ENCODE measurements around the gene PHACTR1. TPM values are rescaled to one million over a fixed set of nuclear protein-coding genes. Genes with fewer than 3 reads are reported as not detected.

The PHACTR1 gene
- total RNA-seq, 2 experiments from 2014 or later = 0.11 TPM; not detected in 1

- H3K36me3 Mint-ChIP-seq (ENCODE audit: low read depth) = no peaks in the 10 kb centered on the region
- TF ChIP-seq CTCF (IDR thresholded peaks at IDR 0.05) = no peak
- peaks cover 16% of the 10 kb centered on the region for H3K4me1 Mint-ChIP-seq (ENCODE audit: low read depth)
- ChIA-PET CTCF (interaction anchor here (1.1 kb wide), 1 partner anchor 25 kb away, joined by 3 read pairs; no protein-coding TSS in a partner anchor), POLR2A (no interaction called here)
- intact Hi-C loops (cut with micrococcal nuclease) = loop anchor here (10.0 kb wide), 1 partner anchor 63 kb away; no protein-coding TSS in a partner anchor
- H3K27me3 Mint-ChIP-seq = peaks cover 30% of the 10 kb centered on the region
- no peak for DNase-seq
- no peak overlapping the region for H3K4me3 Mint-ChIP-seq
- no peak overlapping the region for H3K27ac Mint-ChIP-seq
- no peak for ATAC-seq
- H3K9me3 Mint-ChIP-seq = no peaks in the 10 kb centered on the region
These were observed 245.2 kb downstream of the PHACTR1 start for GRCh38 chr6:12961761-12962160.

DNA sequence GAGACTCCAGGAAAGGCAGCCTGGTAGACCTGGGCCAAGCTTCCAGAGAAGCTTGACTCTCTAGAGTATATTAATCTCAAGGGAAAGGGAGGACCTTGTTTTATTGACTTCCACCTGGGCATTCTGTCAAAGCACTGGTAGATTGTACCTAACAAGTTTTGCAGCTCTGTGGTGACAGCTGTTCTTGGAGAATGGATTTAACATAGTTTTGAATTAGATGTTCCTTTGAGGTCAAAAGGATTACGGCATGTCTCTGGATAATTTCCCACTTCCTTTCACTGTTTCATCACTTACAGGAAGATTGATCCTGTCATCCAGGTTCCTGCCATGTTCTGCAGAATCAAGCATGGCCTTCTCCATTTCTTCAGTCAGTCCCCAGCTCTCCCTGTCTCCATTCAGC lies 246.0 kb downstream of the PHACTR1 start:
- H3K36me3 Mint-ChIP-seq (ENCODE audit: low read depth) = no peaks in the 10 kb centered on the region
- POLR2A ChIA-PET = no interaction called here
- no peak overlapping the region for H3K4me3 Mint-ChIP-seq
- no peaks in the 10 kb centered on the region for H3K9me3 Mint-ChIP-seq
- DNase-seq (no peak), ATAC-seq (no peak)
- intact Hi-C loops (cut with micrococcal nuclease) = loop anchor here (10.0 kb wide), 1 partner anchor 62 kb away; no protein-coding TSS in a partner anchor
- H3K27me3 Mint-ChIP-seq = peaks cover 27% of the 10 kb centered on the region
- H3K4me1 Mint-ChIP-seq (ENCODE audit: low read depth) = peaks cover 14% of the 10 kb centered on the region
- CTCF ChIA-PET = interaction anchor here (1.1 kb wide), 1 partner anchor 24 kb away, joined by 3 read pairs; no protein-coding TSS in a partner anchor
- TF ChIP-seq CTCF (IDR thresholded peaks at IDR 0.05) = no peak
- H3K27ac Mint-ChIP-seq = no peak overlapping the region

GRCh38 chr6:12962987-12963386 lies 246.4 kb downstream of the PHACTR1 start:
- ChIA-PET CTCF (no interaction called here), POLR2A (no interaction called here)
- ATAC-seq = no peak
- Mint-ChIP-seq H3K27ac (no peak overlapping the region), H3K4me3 (no peak overlapping the region), H3K4me1 (ENCODE audit: low read depth) (peaks cover 9% of the 10 kb centered on the region), H3K36me3 (ENCODE audit: low read depth) (no peaks in the 10 kb centered on the region), H3K9me3 (no peaks in the 10 kb centered on the region), H3K27me3 (peaks cover 22% of the 10 kb centered on the region)
- intact Hi-C loops (cut with micrococcal nuclease) = loop anchor here (10.0 kb wide), 1 partner anchor 62 kb away; no protein-coding TSS in a partner anchor
- peak; percentile 7 for DNase-seq
- no peak for TF ChIP-seq CTCF (IDR thresholded peaks at IDR 0.05)

DNA sequence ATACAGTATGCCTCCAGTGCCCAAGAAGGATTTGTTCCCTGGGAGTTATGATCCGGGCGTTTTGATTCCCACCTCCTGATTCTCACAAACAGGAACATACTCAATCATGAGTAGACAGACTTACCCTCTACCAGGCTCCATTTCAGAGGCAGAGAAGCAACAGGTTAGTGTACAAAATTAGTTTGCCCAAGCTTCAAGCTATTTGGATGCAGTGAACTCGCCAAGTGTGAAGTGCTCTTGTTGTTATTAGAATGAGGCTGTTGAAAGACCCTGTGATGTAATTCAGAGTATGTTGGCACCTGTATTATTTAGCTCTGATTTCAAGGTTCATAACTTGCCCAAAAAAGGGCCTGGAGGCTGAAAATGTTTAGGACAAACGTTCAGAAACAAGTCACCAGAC lies 247.0 kb downstream of the PHACTR1 start:
- ATAC-seq = no peak
- peaks cover 5% of the 10 kb centered on the region for H3K4me1 Mint-ChIP-seq (ENCODE audit: low read depth)
- ChIA-PET POLR2A (no interaction called here), CTCF (no interaction called here)
- peaks cover 20% of the 10 kb centered on the region for H3K27me3 Mint-ChIP-seq
- no peak for TF ChIP-seq CTCF (IDR thresholded peaks at IDR 0.05)
- H3K4me3 Mint-ChIP-seq = no peak overlapping the region
- intact Hi-C loops (cut with micrococcal nuclease) = loop anchor here (10.0 kb wide), 1 partner anchor 61 kb away; no protein-coding TSS in a partner anchor
- no peaks in the 10 kb centered on the region for H3K9me3 Mint-ChIP-seq
- no peak overlapping the region for H3K27ac Mint-ChIP-seq
- no peak for DNase-seq
- H3K36me3 Mint-ChIP-seq (ENCODE audit: low read depth) = no peaks in the 10 kb centered on the region

GRCh38 chr6:12967686-12968085 lies 251.1 kb downstream of the PHACTR1 start:
- ChIA-PET CTCF (no interaction called here), POLR2A (no interaction called here)
- no peaks in the 10 kb centered on the region for H3K36me3 Mint-ChIP-seq (ENCODE audit: low read depth)
- H3K27me3 Mint-ChIP-seq = peaks cover 13% of the 10 kb centered on the region
- peaks cover 5% of the 10 kb centered on the region for H3K4me1 Mint-ChIP-seq (ENCODE audit: low read depth)
- TF ChIP-seq CTCF (IDR thresholded peaks at IDR 0.05) = no peak
- intact Hi-C loops (cut with micrococcal nuclease) = loop anchor here (10.0 kb wide), 1 partner anchor 57 kb away; no protein-coding TSS in a partner anchor
- no peak overlapping the region for H3K4me3 Mint-ChIP-seq
- DNase-seq = no peak
- ATAC-seq = no peak
- no peaks in the 10 kb centered on the region for H3K9me3 Mint-ChIP-seq
- no peak overlapping the region for H3K27ac Mint-ChIP-seq
